Subcutaneous adipose tissue (tissue), 4 donors: ENCODE data around the gene OR52D1. TPM values are rescaled to one million over a fixed set of nuclear protein-coding genes. Genes with fewer than 3 reads are reported as not detected.

Experiments
- CTCF ChIP-seq: fragments of 450-650 bp; IDR thresholded peaks from one replicate; pipeline ENCODE4 v1.5.1; 2016; ENCODE audit warnings: low read depth, mild to moderate bottlenecking, control low read depth, antibody characterized with exemption, moderate library complexity
- total RNA-seq, 4 donors: library from RNA; depleted of rRNA; stranded (reverse); fragments of >200 nt; gene quantifications; one replicate each; pipeline ENCODE4 v1.1.0, GENCODE V29; 2016

Gene OR52D1
- not detected for total RNA-seq

- TF ChIP-seq CTCF, result no peak
These were observed at the start of gene OR52D1 for GRCh38 chr11:5488385-5488784. Gene OR52D1, plus strand, starts transcription at chr11:5488685. Its CDS starts 22 bp downstream, at chr11:5488707.

GRCh38 chr11:5441414-5441813 is 47.1 kb upstream of the OR52D1 start, which contains the start of gene OR51I1:
Gene OR51I1, minus strand, starts transcription at chr11:5441514. Its CDS starts 0 bp downstream, at chr11:5441514.
- no peak for TF ChIP-seq CTCF

GRCh38 chr11:5443835-5444393 is 44.6 kb upstream of the OR52D1 start:
- TF ChIP-seq CTCF, result no peak

GRCh38 chr11:5449023-5449422 is 39.5 kb upstream of the OR52D1 start, which contains the start of gene OR51I2:
Gene OR51I2, plus strand, starts transcription at chr11:5449323. Its CDS starts 4,166 bp downstream, at chr11:5453489.
- TF ChIP-seq CTCF, result no peak

- no peak for TF ChIP-seq CTCF
These were observed 39.1 kb upstream of the OR52D1 start for GRCh38 chr11:5449432-5449831.

- no peak for TF ChIP-seq CTCF
These were observed 27.4 kb upstream of the OR52D1 start for GRCh38 chr11:5460983-5461621.

- no peak for TF ChIP-seq CTCF
These were observed 21.0 kb upstream of the OR52D1 start for GRCh38 chr11:5467527-5467926.
